ENCODE measurements around the gene ALX3.

Gene ALX3

DNA sequence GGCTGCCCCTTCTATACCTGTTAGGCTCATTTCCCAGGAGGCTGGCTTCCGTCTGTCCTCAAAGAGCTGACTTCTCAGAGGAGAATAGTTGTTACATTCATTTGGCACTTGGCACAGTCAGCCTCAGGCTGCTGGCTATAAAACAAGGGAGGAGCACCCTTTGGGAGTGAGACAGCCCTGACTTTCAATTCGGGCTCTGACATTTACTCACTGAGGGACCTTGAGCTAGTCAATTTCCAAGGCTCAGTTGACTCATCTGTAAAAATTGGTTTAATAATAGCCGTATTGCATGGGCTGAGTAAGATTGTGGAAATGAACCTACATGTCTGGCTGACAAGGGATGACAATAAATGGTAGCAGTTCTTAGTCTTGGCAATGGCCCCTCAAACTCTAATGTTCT lies 13.7 kb downstream of the ALX3 start:
- TF ChIP-seq ZNF341 (tag by site-specific recombination; IDR thresholded peaks at IDR 0.05; ENCODE audit: low read depth): no peak
- Histone ChIP-seq H3K9me3 (ENCODE audit: control insufficient read depth, insufficient read depth, low read depth, low read length) (no peaks in the 10 kb centered on the region), H3K4me1 (ENCODE audit: control insufficient read depth, insufficient read depth, low read length) (no peaks in the 10 kb centered on the region), H3K36me3 (ENCODE audit: control insufficient read depth in 2 of 2, insufficient read depth in 1 of 2, low read length in 2 of 2) (peaks cover 6 to 98% of the 10 kb centered on the region in 2 experiments), H3K4me3 (ENCODE audit: low read depth, low read length) (no peak overlapping the region), H3K27ac (ENCODE audit: extremely low read depth, low read depth, low read length) (no peak overlapping the region)
- POLR2A ChIA-PET: no interaction called here
- CTCF ChIA-PET: interaction anchor here (0.8 to 8.6 kb wide), 6 partner anchors 10 to 60 kb away, joined by 3 to 92 read pairs (median 8); no protein-coding TSS in a partner anchor

DNA sequence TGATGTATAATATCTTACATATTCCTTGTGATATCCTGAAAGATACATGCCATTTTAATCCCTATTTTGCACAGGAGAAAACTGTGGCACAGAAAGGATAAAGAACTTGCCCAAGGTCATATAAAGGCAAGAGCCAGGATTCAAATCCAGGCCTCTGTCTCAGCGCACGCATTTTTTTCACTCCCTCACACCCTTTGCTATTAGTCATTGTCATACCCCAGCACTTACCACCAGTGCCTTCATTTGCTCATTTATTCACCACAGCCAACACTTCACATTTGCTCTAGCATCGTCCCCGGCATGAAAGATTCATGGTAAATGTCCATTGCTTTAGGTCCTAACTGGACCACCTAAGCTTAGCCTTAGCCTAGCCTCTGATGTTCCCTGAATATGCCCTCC lies 14.2 kb downstream of the ALX3 start:
- POLR2A ChIA-PET: no interaction called here

DNA sequence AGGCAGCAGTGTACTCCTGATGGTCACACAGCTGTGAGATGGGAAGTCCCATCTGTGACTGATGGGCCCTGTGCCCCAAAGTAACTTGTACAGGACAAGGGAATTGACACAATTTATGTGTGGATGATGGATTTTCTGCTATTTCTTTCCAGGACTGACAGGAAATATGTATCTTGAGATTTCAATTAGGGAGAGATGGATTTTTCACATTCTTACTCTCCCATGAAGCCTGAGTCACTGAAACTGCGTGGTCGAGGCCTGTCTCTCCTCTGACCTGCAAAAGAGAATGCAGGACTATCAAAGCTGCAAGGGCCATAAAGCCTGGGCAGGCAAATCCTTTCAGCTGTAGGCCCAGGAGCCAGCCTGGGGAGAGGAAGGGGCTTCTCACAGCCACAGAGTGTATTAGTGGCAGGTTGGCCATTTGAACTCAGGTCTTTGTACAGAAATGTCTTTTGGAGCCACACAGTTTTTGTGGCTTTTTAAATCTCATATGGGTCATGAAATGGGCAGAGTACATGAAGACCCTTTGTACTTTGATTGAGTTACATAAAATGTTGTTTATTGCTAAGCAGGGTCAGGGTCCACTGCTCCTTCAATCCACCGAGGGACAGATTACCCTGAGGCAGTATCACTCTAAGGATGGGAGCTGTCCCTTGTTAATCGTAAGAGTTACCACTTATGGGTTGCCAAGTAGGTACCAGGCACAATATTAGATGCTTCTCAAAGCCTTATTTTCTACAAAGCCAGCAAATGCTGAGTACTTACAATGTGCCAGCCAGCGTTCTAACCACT lies 14.8 kb downstream of the ALX3 start:
- H3K4me3 ChIP-seq (ENCODE audit: low read depth, low read length): no peak overlapping the region
- peaks cover 6 to 99% of the 10 kb centered on the region in 2 experiments for H3K36me3 ChIP-seq (ENCODE audit: control insufficient read depth in 2 of 2, insufficient read depth in 1 of 2, low read length in 2 of 2)
- TF ChIP-seq KLF8 (tag by site-specific recombination; IDR thresholded peaks at IDR 0.05) (no peak), ZXDB (tag by site-specific recombination; IDR thresholded peaks at IDR 0.05) (no peak), ZNF16 (tag by site-specific recombination; IDR thresholded peaks at IDR 0.05; ENCODE audit: low read depth) (no peak), ZNF311 (tag by site-specific recombination; IDR thresholded peaks at IDR 0.05; ENCODE audit: borderline replicate concordance) (no peak), ZNF426 (tag by site-specific recombination; IDR thresholded peaks at IDR 0.05) (no peak)
- POLR2A ChIA-PET: no interaction called here
- H3K4me1 ChIP-seq (ENCODE audit: control insufficient read depth, insufficient read depth, low read length): no peaks in the 10 kb centered on the region
- CTCF ChIA-PET: interaction anchor here (0.5 to 8.6 kb wide), 4 partner anchors 28 to 405 kb away, joined by 3 to 92 read pairs (median 6); no protein-coding TSS in a partner anchor
- no peaks in the 10 kb centered on the region for H3K9me3 ChIP-seq (ENCODE audit: control insufficient read depth, insufficient read depth, low read depth, low read length)
- no peak overlapping the region for H3K27ac ChIP-seq (ENCODE audit: extremely low read depth, low read depth, low read length)

More for the DNA sequence above, 14.2 kb downstream of the ALX3 start:
- TF ChIP-seq KLF7 (tag by site-specific recombination; IDR thresholded peaks at IDR 0.05; ENCODE audit: borderline replicate concordance) (no peak), SETDB1 (IDR thresholded peaks at IDR 0.05; ENCODE audit: insufficient read length, low read length) (no peak), ZNF776 (tag by site-specific recombination; IDR thresholded peaks at IDR 0.05; ENCODE audit: borderline replicate concordance) (no peak), ZNF677 (tag by site-specific recombination; IDR thresholded peaks at IDR 0.05) (no peak), BCL11A (tag by site-specific recombination; IDR thresholded peaks at IDR 0.05; ENCODE audit: low read depth) (no peak), ZNF391 (tag by site-specific recombination; IDR thresholded peaks at IDR 0.05; ENCODE audit: borderline replicate concordance, low read depth) (no peak), ZNF169 (tag by site-specific recombination; IDR thresholded peaks at IDR 0.05) (no peak), ZNF114 (tag by site-specific recombination; IDR thresholded peaks at IDR 0.05) (no peak), ZNF175 (tag by site-specific recombination; IDR thresholded peaks at IDR 0.05) (no peak), FEZF1 (tag by site-specific recombination; IDR thresholded peaks at IDR 0.05) (no peak), ZXDB (tag by site-specific recombination; IDR thresholded peaks at IDR 0.05) (no peak), ZEB2 (tag by site-specific recombination; IDR thresholded peaks at IDR 0.05) (no peak), ZNF266 (tag by site-specific recombination; IDR thresholded peaks at IDR 0.05; ENCODE audit: low read depth) (no peak), ZNF701 (tag by site-specific recombination; IDR thresholded peaks at IDR 0.05) (no peak), ZNF624 (tag by site-specific recombination; IDR thresholded peaks at IDR 0.05) (no peak), SALL2 (tag by site-specific recombination; IDR thresholded peaks at IDR 0.05; ENCODE audit: borderline replicate concordance) (no peak), GLI2 (tag by site-specific recombination; IDR thresholded peaks at IDR 0.05; ENCODE audit: borderline replicate concordance, low read depth) (no peak)
- TF ChIP-seq, protein P1, sequence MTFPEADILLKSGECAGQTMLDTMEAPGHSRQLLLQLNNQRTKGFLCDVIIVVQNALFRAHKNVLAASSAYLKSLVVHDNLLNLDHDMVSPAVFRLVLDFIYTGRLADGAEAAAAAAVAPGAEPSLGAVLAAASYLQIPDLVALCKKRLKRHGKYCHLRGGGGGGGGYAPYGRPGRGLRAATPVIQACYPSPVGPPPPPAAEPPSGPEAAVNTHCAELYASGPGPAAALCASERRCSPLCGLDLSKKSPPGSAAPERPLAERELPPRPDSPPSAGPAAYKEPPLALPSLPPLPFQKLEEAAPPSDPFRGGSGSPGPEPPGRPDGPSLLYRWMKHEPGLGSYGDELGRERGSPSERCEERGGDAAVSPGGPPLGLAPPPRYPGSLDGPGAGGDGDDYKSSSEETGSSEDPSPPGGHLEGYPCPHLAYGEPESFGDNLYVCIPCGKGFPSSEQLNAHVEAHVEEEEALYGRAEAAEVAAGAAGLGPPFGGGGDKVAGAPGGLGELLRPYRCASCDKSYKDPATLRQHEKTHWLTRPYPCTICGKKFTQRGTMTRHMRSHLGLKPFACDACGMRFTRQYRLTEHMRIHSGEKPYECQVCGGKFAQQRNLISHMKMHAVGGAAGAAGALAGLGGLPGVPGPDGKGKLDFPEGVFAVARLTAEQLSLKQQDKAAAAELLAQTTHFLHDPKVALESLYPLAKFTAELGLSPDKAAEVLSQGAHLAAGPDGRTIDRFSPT (tag by site-specific recombination; IDR thresholded peaks at IDR 0.05): no peak
- TF ChIP-seq, protein P2, sequence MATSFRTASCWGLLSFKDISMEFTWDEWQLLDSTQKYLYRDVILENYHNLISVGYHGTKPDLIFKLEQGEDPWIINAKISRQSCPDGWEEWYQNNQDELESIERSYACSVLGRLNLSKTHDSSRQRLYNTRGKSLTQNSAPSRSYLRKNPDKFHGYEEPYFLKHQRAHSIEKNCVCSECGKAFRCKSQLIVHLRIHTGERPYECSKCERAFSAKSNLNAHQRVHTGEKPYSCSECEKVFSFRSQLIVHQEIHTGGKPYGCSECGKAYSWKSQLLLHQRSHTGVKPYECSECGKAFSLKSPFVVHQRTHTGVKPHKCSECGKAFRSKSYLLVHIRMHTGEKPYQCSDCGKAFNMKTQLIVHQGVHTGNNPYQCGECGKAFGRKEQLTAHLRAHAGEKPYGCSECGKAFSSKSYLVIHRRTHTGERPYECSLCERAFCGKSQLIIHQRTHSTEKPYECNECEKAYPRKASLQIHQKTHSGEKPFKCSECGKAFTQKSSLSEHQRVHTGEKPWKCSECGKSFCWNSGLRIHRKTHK (tag by site-specific recombination; IDR thresholded peaks at IDR 0.05): no peak
- Histone ChIP-seq H3K4me1 (ENCODE audit: control insufficient read depth, insufficient read depth, low read length) (no peaks in the 10 kb centered on the region), H3K36me3 (ENCODE audit: control insufficient read depth in 2 of 2, insufficient read depth in 1 of 2, low read length in 2 of 2) (peaks cover 6 to 99% of the 10 kb centered on the region in 2 experiments), H3K9me3 (ENCODE audit: control insufficient read depth, insufficient read depth, low read depth, low read length) (no peaks in the 10 kb centered on the region), H3K4me3 (ENCODE audit: low read depth, low read length) (no peak overlapping the region), H3K27ac (ENCODE audit: extremely low read depth, low read depth, low read length) (no peak overlapping the region)
- CTCF ChIA-PET: interaction anchor here (0.5 to 8.6 kb wide), 5 partner anchors 28 to 60 kb away, joined by 3 to 92 read pairs (median 8); no protein-coding TSS in a partner anchor
